Measurements from ENCODE around the gene SMIM41. TPM values are rescaled to one million over a fixed set of nuclear protein-coding genes. Genes with fewer than 3 reads are reported as not detected.
"Not testable (repeated sequence)": the region's sequence is repeated elsewhere in the genome, so short reads cannot be mapped to it uniquely, and the experiment has no call there.

SMIM41 gene
- total and polyA plus RNA-seq, 10 of the 15 experiments (the other 5 are each of a cell fraction or from before 2014, with no cell fraction given) = not detected

DNA sequence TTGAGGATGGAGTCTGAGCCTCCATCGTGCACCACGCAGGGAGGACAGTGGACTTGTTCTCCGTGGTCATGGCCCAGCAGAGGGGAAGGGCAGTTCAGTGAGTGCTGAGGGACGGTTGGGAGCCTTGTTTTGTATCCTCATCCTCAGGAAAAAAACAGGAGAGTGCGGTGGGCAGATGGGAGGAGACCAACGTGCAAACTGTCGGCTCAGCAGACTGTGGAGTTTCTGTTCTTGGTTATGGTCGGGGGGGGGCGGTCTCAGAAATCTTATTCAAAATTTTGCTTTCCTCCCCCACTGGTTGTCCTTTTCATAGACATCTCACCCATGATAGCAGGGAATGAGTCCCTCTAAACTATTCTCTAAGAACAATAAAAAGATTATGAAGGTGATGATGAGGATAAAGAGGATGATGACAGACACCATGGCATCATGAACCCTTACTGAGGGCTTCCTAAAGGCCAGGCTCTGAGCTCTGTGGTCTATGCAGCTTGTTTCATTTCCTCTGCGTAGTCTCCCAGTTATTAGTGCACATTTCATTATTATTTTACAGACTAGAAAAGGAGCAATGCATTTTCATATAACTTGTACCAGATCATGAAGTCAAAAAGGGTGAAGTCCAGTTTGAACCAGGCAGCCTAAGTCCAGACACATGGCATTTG lies 25.1 kb downstream of the SMIM41 start:
- peak overlapping the region; percentile 44 for H3K27ac ChIP-seq (ENCODE audit: control insufficient read depth, insufficient read depth)
- intact Hi-C loops (cut with micrococcal nuclease; ENCODE audit: unreplicated experiment) = loop anchor here (1.0 kb wide), 1 partner anchor 14 kb away; no protein-coding TSS in a partner anchor
- SMC1A ChIA-PET (ENCODE audit: uncharacterized antibody, unreplicated experiment) = interaction anchor here (1.0 to 3.4 kb wide), 2 partner anchors 72 to 79 kb away, joined by 3 to 21 read pairs; no protein-coding TSS in a partner anchor
- H3K4me1 ChIP-seq (ENCODE audit: control insufficient read depth, insufficient read depth, low read length) = peaks cover 13% of the 10 kb centered on the region
- BruUV-seq (replicated peaks); H4K20me1 ChIP-seq (ENCODE audit: control insufficient read depth, insufficient read depth); H3K79me2 ChIP-seq (ENCODE audit: control insufficient read depth, insufficient read depth, low read length); DNase-seq (ENCODE audit: low read depth, low spot score); in situ Hi-C loops (cut with MboI); POLR2A ChIA-PET; H3K9ac ChIP-seq (ENCODE audit: control insufficient read depth, insufficient read depth, low read length); H3K36me3 ChIP-seq (ENCODE audit: control insufficient read depth in 2 of 2, insufficient read depth in 2 of 2, low read length in 1 of 2); H2AFZ ChIP-seq (ENCODE audit: control insufficient read depth, low read depth, low read length); H3K27me3 ChIP-seq (replicated peaks in 1 of 2; ENCODE audit: control insufficient read depth in 2 of 2, insufficient read depth in 2 of 2, low read length in 1 of 2); H3K9me3 ChIP-seq (replicated peaks; ENCODE audit: control insufficient read depth, insufficient read depth, low read length); FAIRE-seq; ATAC-seq: not testable (repeated sequence)
- 2% methylated on average over 10 of the region's 10 CpGs for WGBS (ENCODE audit: insufficient coverage, insufficient replicate concordance, low lambda C conversion rate, missing lambda C conversion rate)
- CTCF ChIA-PET = interaction anchor here (0.7 to 4.5 kb wide), 9 partner anchors 12 to 111 kb away, joined by 3 to 33 read pairs (median 5); no protein-coding TSS in a partner anchor
- TF ChIP-seq MTA2 (IDR thresholded peaks at IDR 0.05; ENCODE audit: low read depth) (peak; percentile 18; the same call in 1 of the 2 replicates), EED (IDR thresholded peaks at IDR 0.05; ENCODE audit: low read depth) (peak; percentile 61), SPI1 (IDR thresholded peaks at IDR 0.05; ENCODE audit: borderline replicate concordance, insufficient read depth, low read depth, low read length) (peak; percentile 81), JUNB (IDR thresholded peaks at IDR 0.05) (peak; percentile 9; the same call in 1 of the 2 replicates), ATF7 (IDR thresholded peaks at IDR 0.05; ENCODE audit: low read depth) (0 out of 2 replicates have a peak, but pooled peaks have one; percentile 39), RUNX3 (IDR thresholded peaks at IDR 0.05; ENCODE audit: low read length) (peak; percentile 65; the same call in 1 of the 2 replicates)
- TF ChIP-seq, protein P1, sequence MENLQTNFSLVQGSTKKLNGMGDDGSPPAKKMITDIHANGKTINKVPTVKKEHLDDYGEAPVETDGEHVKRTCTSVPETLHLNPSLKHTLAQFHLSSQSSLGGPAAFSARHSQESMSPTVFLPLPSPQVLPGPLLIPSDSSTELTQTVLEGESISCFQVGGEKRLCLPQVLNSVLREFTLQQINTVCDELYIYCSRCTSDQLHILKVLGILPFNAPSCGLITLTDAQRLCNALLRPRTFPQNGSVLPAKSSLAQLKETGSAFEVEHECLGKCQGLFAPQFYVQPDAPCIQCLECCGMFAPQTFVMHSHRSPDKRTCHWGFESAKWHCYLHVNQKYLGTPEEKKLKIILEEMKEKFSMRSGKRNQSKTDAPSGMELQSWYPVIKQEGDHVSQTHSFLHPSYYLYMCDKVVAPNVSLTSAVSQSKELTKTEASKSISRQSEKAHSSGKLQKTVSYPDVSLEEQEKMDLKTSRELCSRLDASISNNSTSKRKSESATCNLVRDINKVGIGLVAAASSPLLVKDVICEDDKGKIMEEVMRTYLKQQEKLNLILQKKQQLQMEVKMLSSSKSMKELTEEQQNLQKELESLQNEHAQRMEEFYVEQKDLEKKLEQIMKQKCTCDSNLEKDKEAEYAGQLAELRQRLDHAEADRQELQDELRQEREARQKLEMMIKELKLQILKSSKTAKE (IDR thresholded peaks at IDR 0.05; ENCODE audit: low read depth, poor library complexity, severe bottlenecking) = peak; percentile 52
- TF ChIP-seq, protein P2, sequence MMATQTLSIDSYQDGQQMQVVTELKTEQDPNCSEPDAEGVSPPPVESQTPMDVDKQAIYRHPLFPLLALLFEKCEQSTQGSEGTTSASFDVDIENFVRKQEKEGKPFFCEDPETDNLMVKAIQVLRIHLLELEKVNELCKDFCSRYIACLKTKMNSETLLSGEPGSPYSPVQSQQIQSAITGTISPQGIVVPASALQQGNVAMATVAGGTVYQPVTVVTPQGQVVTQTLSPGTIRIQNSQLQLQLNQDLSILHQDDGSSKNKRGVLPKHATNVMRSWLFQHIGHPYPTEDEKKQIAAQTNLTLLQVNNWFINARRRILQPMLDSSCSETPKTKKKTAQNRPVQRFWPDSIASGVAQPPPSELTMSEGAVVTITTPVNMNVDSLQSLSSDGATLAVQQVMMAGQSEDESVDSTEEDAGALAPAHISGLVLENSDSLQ (IDR thresholded peaks at IDR 0.05) = 0 out of 2 replicates have a peak, but pooled peaks have one; percentile 13
- H3K4me2 ChIP-seq (ENCODE audit: control insufficient read depth, insufficient read depth) = peak overlapping the region; percentile 74
- H3K4me3 ChIP-seq = peak overlapping the region; percentile 31; the same call in 1 of the 2 replicates
- RAD21 ChIA-PET (ENCODE audit: unreplicated experiment) = interaction anchor here (1.1 to 2.4 kb wide), 5 partner anchors 20 to 84 kb away, joined by 3 to 11 read pairs (median 4); no protein-coding TSS in a partner anchor
